HG02610 (cell line): ENCODE measurements around the gene KCNT2.
"Not testable (repeated sequence)": the region's sequence is repeated elsewhere in the genome, so short reads cannot be mapped to it uniquely, and the experiment has no call there.

Experiments used
- ATAC-seq: cut with Tn5 transposase; IDR thresholded peaks from one replicate; pipeline ENCODE4 v1.9.1; 2021; ENCODE audit warnings: mild to moderate bottlenecking, moderate library complexity; ENCODE audit not compliant: unreplicated experiment

The KCNT2 gene

GRCh38 chr1:196608390-196609369 is at the start of gene KCNT2:
TSS of gene KCNT2 (minus strand) at chr1:196608440. CDS start at chr1:196608309, 131 bp downstream.
- ATAC-seq: peak; percentile 56

- no peak for ATAC-seq
Measured at GRCh38 chr1:196655494-196655893, 47.3 kb upstream of the KCNT2 start.

DNA sequence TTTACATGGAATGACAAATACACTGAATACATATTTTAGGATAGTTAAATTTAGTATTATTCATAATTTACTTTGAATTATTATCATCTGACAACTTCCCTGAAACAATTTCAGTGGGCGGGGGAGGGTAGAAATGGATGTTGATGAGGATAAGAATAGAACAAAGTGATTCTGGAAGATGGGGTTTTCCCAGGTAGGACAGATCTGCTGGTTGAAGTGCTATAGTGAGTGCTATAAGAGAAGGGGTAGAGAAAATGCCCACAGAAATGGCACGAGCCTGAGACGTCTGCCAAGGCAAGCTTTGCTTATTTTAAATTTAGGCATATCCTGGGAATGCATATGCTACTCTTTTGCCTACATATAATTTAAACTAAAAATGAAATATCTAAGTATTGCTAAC is 46.8 kb upstream of the KCNT2 start:
- ATAC-seq: no peak

DNA sequence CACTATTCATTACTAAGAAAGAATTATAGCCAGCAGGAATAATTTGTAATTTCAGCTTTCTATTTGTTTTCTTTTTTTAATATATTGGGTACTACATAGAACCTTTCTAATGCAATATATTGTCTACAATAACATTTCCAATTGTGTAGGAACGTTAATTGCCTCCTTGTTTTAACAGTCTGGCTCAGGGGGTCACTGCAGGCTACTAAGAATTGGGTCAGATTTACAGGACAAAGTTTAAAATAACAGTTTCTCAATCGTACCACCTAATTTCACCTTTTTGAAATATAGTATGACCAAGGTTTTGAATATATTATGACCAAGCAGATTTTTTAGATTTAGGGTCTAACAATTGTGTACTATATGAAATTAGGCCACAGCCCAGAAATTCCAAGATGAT is 46.0 kb upstream of the KCNT2 start:
- no peak for ATAC-seq

DNA sequence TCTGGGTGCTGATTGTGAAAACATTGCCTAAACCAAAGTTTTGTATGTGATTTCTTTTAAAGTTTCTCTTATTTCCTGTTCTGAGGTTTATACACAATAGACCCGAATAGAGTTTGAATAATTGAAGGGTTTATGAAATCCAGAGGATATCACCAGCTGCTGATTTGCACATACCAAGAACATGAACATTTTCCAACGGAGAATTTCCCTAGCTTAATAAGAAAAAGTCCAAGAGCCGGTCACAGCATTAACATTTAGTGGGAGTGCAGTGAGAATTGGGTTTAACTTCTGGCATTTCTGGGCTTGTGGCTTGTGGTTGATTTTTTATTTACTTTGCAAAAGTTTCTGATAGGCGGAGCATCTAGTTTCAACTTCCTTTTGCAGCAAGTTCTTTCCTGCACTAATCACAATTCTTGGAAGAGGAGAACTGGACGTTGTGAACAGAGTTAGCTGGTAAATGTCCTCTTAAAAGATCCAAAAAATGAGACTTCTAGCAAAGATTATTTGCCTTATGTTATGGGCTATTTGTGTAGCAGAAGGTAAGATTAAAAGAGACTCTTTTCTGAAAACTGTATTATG is 43.5 kb upstream of the KCNT2 start, which contains the start of gene CFH:
Gene CFH, plus strand, starts transcription at position 407 of the 579 bp plus-strand sequence. Its CDS starts 75 bp downstream, at position 482.
- no peak for ATAC-seq

DNA sequence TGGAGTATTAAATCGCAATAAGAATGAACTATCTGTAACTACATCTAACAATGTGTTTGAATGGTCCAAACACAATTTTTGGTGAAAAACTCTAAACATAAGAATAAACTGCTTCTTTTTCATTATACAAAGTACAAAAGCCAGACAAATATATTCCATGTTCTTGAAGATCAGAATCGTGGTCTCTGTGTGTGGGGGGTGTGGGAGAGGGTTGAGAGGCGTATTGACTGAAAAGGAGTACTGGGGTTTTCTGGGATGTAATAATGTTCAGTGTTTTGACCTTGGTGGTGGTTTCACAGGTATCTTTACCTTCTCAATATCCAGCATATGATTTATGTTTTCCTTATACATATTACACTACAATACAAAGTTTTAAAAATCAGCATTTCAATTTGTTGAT is 42.8 kb upstream of the KCNT2 start:
- no peak for ATAC-seq

GRCh38 chr1:196650403-196650802 is 42.2 kb upstream of the KCNT2 start:
- no peak for ATAC-seq

DNA sequence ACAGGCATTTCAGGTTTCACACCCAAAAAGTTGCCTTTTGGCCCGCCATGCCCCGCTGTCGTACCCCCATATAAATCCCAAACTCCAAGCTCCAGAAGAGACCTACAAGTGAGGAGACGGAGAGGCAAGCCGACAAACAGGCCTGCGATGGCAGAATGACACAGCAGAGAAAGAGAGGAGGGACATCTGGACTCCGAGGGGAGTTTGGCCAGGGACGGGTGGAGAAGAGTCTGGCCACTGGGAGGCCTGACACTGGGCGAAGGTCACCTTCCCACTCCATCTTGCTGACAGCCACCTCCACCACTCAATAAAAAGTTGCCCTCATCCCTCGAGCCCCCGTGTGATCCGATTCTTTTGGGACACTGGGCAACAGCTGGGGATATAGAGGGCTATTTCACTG is 41.8 kb upstream of the KCNT2 start:
- ATAC-seq: no peak

GRCh38 chr1:196640976-196641375 is 32.7 kb upstream of the KCNT2 start:
- no peak for ATAC-seq

- not testable (repeated sequence) for ATAC-seq
Measured at GRCh38 chr1:196639291-196639690, 31.1 kb upstream of the KCNT2 start.

GRCh38 chr1:196638466-196638865 is 30.2 kb upstream of the KCNT2 start:
- ATAC-seq: no peak

DNA sequence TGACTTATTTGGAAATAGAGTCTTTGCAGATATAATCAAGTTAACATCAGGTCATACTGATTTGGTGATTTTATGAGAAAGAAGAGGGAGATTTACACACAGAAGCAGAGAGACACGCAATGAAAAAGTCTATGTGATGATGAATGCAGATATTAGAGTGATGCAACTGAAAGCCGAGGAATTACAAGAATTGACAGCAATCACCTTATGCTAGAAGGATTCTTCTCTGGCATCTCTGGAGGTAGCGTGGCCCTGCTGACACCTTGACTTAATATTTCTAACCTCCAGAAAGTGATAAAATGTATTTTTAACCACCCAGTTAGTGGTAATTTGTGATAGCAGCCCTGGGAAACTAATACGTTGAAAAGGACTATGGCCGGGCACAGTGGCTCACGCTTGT is 29.4 kb upstream of the KCNT2 start:
- no peak for ATAC-seq

GRCh38 chr1:196628838-196629237 is 20.6 kb upstream of the KCNT2 start:
- ATAC-seq: no peak

GRCh38 chr1:196623079-196623478 is 14.8 kb upstream of the KCNT2 start:
- ATAC-seq: no peak

DNA sequence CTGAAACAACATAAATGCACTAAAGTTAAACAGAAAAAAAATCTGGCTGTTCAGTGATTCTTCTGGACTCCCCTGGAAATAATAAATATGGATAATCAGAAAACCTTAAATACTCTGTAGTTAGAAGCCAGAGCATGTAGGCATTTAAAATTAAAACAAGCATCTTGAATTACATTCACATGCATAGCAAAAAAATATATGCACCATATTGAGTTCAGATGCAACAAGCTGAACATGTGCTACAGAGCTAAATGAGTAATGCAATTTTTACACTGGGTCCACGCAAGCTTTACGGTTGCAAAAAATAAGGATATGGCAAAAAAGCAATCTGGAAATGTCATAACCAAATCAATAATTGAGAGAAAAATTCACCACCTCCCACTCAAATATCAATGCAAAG is 11.5 kb upstream of the KCNT2 start:
- no peak for ATAC-seq

DNA sequence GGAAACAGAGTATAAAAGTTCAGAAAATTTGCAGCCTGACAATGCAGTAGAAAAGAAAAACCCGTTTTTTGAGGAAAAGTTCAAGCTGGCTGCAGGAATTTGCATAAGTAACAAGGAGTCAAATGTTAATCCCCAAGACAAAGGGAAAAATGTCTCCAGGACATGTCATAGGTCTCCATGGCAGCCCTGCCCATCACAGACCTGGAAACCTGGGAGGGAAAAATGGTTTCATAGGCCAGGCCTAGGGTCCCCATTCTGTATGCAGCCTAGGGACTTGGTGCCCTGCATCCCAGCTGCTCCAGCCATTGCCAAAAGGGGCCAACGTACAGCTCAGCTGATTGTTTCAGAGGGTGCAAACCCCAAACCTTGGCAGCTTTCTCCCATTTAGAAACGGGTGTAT is 3.6 kb upstream of the KCNT2 start:
- no peak for ATAC-seq

DNA sequence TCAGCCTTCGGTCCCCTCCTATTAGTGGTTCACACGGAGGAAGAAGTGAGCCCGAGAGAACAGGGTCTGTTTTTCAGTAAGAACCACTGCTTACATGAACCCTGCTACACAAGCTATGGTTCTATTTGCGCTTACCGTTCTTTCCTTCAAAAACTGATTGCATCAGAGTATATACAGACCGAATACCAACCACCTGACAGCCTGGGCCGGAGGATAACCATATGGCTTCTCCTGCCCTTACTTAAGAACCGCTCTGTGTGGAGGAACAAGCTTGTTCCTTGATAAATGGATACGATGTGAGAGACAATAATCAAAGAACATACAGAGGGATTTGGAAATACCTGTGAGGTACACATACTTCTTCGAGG is 1.1 kb upstream of the KCNT2 start:
- ATAC-seq: no peak

DNA sequence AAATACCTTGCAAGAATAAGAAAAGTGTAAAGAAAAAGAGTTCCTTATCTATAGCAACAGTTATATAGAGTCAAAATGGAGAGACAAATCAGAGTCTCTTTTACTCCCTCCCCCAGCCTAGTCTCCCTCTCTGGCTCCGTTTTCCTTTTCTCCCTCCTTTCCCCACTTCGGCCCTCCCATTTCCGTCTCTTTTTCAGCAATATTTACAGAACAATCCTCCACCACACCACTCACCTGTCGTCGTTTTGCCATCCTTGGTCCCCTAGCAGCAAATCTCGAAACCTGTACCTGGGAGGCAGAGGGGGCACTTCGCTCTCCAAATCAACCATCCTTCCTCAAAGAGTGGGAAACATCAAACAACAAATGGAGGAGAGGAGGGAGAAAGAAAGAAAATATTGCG is 259 bp downstream of the KCNT2 start:
- ATAC-seq: no peak

GRCh38 chr1:196603651-196604050 is 4.6 kb downstream of the KCNT2 start:
- ATAC-seq: no peak

DNA sequence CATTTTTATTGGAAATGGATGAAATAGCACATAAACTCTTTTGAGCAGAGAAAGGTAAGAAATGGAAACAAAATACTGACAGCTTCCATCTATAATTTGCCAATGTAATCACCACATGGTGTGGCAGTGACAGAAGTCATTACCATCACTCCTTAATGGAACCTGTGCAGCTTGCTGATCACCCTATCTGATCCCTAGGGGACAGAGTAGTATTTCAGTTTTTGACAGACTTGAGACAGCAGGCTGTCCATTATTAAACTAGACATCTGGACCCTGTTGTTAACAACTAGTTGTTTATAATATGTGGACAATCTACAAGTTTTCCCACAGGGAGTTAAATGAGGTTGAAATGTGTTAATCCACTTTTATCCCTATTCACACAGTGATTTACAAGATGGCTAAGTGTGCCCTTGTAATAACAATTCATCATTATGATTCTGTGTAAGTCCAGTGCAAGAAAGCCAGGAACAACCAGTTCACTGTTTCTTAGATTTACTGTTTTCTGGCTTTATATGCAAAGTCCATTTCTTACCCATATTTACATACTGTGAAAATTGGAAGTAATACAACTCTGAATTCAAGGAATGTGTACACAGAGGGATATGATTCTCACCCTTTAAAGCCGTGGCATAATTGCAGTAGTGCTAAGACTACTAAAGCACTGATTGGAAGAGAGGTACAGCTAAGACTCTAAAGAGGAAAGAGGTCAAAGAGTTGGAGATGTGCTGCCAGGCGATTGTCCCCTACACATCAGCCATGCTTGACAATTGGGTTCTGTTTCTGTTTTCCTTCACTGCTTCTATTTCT is 9.1 kb downstream of the KCNT2 start:
- no peak for ATAC-seq

DNA sequence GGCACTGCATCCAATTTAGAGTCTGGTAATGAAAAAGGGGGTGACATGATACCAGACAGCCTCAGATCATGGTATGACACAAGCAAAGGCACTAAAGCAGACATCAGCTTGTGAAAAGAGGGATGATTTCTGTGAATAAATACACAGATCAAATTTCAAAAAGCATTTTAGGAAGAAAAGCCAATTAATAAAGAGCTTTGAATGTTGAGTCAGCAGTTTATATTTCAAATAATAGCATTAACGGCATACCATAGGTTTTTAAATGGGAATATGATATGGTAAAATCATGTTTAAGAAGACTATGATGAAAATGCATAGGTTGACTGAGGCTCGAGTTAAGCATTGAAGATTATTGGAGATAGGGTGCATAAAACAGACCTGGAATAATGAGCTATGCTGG is 13.5 kb downstream of the KCNT2 start:
- no peak for ATAC-seq
